Muscle of leg (tissue), 11 donors: ENCODE results near the gene LETM1. TPM values are rescaled to one million over a fixed set of nuclear protein-coding genes. Genes with fewer than 3 reads are reported as not detected.
"Not testable (repeated sequence)": the region's sequence is repeated elsewhere in the genome, so short reads cannot be mapped to it uniquely, and the experiment has no call there.

Experiments
- DNase-seq: peaks from one replicate; pipeline ENCODE4 v3.0.0; 2013
- H3K27ac ChIP-seq: one replicate; pipeline ENCODE4 v1.5.1; 2013; ENCODE audit warnings: mild to moderate bottlenecking, low read length, control low read depth
- H3K27me3 ChIP-seq: one replicate; pipeline ENCODE4 v1.6.1; 2013; ENCODE audit warnings: low read length; ENCODE audit not compliant: control insufficient read depth, insufficient read depth
- H3K36me3 ChIP-seq: one replicate; pipeline ENCODE4 v1.6.1; 2013; ENCODE audit warnings: low read length; ENCODE audit not compliant: control insufficient read depth, insufficient read depth
- H3K4me1 ChIP-seq: one replicate; pipeline ENCODE4 v1.6.1; 2013; ENCODE audit warnings: low read length; ENCODE audit not compliant: control insufficient read depth, insufficient read depth
- H3K4me3 ChIP-seq: one replicate; pipeline ENCODE4 v1.5.1; 2013; ENCODE audit warnings: low read length, control low read depth
- H3K9me3 ChIP-seq: replicated peaks from 2 replicates; pipeline ENCODE4 v1.6.1; 2013; ENCODE audit warnings: low read depth, low read length; ENCODE audit not compliant: control insufficient read depth
- WGBS: methylation state at CpG from one replicate; pipeline ENCODE4 v1.1.5; 2013; ENCODE audit warnings: missing lambda C conversion rate; ENCODE audit not compliant: insufficient coverage; 5-methylcytosine and 5-hydroxymethylcytosine counted together
- polyA plus RNA-seq, 8 donors: library from polyadenylated mRNA; unstranded; fragments of 120-200 nt; gene quantifications; one replicate each; pipeline versions ENCODE4 v1.2.1 to v1.2.3, GENCODE V29; 2013; ENCODE audit warnings: inconsistent platforms in 1 of 8, low replicate concordance in 1 of 8; ENCODE audit not compliant: insufficient read length in 8 of 8, insufficient read depth in 1 of 8
- total RNA-seq: library from RNA; stranded (reverse); fragments of 120-200 nt; gene quantifications from one replicate; pipeline ENCODE4 v1.2.4, GENCODE V29; 2013

Gene LETM1
- total and polyA plus RNA-seq, 9 donors, result 11.7 to 20.1 (median 15.7) TPM

DNA sequence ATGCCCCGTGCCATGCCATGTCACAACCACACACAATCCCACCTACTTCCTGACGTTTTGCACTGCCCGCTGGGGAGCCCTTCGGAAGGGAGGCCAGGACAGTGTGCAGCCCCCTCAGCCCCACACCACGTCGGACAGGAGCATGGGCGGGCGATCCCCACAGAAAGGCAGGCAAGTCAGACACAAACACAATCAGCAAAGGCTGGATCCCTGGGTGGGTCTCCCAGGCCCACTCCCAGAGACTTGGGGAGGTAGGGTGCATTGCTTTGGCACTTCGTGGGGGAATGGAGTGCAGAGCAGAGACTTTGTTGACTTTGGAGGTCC, 14.1 kb downstream of the LETM1 start:
- no peak overlapping the region for H3K27ac ChIP-seq
- no peak overlapping the region for H3K4me3 ChIP-seq
- H3K27me3 ChIP-seq, result no peaks in the 10 kb centered on the region
- no peak for DNase-seq
- 80% methylated on average over 4 of the region's 9 CpGs for WGBS
- peaks cover 75% of the 10 kb centered on the region for H3K36me3 ChIP-seq
- peaks cover 2% of the 10 kb centered on the region for H3K4me1 ChIP-seq
- no peaks in the 10 kb centered on the region for H3K9me3 ChIP-seq

DNA sequence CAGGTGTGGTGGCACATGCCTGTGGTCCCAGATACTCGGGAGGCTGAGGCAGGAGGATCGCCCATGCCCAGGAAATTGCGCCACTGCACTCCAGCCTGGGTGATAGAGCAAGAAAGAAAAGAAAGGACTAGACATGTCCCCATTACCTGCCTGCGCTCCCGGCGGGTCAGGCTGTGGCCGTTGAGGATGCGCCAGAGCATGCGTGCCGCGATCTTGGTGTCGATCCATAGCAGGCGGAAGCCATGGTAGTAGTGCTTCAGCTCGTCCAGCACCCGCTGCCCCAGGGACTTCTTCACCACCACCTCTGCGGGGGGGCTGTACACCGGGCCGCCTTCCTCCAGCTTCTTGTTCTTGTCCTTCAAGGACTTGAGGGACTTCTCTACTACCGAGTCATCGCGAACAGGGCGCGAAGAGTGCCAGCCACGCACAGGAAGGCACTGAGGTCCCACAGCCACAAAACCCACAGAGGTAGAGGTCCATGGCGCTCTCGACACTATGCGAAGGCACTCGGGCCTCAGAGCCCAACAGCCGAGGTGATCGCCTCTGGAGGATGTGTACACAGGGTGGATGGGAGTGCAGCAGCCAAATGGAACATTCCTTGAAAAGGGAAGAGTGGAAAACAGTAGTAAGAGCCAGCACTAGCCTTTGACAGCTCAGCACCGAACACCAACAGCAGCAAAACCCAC, 14.6 kb downstream of the LETM1 start:
- 93% methylated on average over 31 of the region's 31 CpGs for WGBS
- Histone ChIP-seq H3K9me3 (no peaks in the 10 kb centered on the region), H3K36me3 (peaks cover 80% of the 10 kb centered on the region), H3K27ac (no peak overlapping the region), H3K4me1 (peaks cover 2% of the 10 kb centered on the region), H3K4me3 (no peak overlapping the region), H3K27me3 (no peaks in the 10 kb centered on the region)
- DNase-seq, result peak; percentile 63

DNA sequence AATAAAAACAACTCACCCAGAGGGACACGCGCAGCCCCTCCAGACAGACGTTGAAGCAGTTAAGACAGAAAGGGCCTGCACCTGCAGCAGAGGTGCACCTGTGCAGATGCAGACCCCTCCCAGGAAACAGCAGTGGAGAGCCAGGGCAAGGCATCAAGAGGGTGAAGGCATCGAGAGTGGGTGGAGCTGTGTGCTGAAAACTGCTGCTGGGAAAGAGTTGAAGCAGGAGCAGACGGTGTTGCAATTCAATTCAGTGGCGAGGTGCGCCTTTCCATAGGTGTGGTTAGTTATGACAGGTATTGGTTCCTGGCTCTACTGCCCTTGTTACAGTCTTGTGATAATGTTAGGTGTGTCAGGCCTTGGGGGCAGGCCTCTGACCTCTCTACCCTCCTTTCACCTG, 16.7 kb downstream of the LETM1 start:
- WGBS, result 95% methylated on average over 4 of the region's 7 CpGs
- Histone ChIP-seq H3K27ac (no peak overlapping the region), H3K27me3 (no peaks in the 10 kb centered on the region), H3K9me3 (no peaks in the 10 kb centered on the region), H3K4me1 (peaks cover 2% of the 10 kb centered on the region), H3K4me3 (no peak overlapping the region), H3K36me3 (peaks cover 82% of the 10 kb centered on the region)
- no peak for DNase-seq

DNA sequence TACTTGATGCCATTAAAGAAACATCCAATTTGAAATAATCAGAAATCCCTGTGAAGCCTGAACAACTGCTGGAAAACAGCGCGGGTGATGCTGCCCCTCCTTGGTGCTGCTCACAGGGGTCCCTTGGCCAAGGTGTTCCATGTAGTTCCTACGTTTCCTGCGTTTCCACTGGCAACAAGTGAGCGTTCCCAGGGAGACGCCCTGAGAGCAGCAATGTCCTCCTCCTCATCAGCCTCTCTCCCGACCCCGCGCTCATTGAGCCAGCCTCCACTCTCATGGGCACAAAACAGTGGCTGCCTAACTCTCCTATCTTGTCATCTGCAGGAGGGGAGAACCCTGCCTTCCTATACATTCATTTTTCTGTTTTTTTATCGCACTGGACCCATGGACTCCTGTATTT, 18.9 kb downstream of the LETM1 start:
- H3K4me3 ChIP-seq, result no peak overlapping the region
- peaks cover 81% of the 10 kb centered on the region for H3K36me3 ChIP-seq
- H3K27ac ChIP-seq, result no peak overlapping the region
- H3K4me1 ChIP-seq, result no peaks in the 10 kb centered on the region
- WGBS, result 82% methylated on average over 9 of the region's 10 CpGs
- no peaks in the 10 kb centered on the region for H3K9me3 ChIP-seq
- no peaks in the 10 kb centered on the region for H3K27me3 ChIP-seq
- no peak for DNase-seq

DNA sequence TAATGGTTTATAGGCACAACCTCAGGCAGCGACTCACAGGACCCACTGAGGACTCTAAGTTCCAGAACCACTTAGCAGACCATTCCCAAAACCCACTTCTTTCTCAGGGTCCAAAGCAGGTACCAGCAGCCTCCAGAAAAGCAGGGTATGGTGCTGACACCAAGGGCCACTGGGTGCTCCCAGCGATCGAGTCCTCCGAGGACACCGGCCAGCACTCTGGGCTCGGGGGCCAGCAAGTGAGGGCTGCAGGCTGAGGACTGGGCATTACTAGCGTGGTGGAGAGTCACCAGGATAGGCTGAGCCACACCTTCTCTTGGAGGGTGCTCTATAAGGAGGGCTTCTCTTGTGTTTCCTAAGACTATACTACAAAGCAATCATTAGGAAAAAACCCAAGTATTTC, 19.3 kb downstream of the LETM1 start:
- Histone ChIP-seq H3K4me3 (no peak overlapping the region), H3K27ac (no peak overlapping the region), H3K36me3 (peaks cover 83% of the 10 kb centered on the region), H3K4me1 (no peaks in the 10 kb centered on the region), H3K9me3 (no peaks in the 10 kb centered on the region), H3K27me3 (no peaks in the 10 kb centered on the region)
- 93% methylated on average over 3 of the region's 7 CpGs for WGBS
- DNase-seq, result no peak

DNA sequence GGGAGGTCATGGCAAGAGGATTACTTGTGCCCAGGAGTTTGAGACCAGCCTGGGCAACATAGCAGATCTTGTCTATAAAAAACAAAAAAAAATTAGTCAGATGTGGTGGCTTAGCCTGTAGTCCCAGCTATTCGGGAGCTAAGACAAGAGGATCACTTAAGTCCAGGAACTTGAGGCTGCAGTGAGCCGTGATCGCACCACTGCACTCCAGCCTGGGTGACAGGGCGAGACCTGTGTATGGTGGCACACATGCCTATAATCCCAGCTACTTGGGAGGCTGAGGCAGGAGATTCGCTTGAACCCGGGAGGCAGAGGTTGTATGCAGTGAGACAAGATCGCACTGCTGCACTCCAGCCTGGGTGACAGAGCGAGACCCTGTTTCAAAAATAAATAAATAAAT, 20.1 kb downstream of the LETM1 start:
- H3K36me3 ChIP-seq, result peaks cover 83% of the 10 kb centered on the region
- not testable (repeated sequence) for DNase-seq, H3K4me1 ChIP-seq, H3K27ac ChIP-seq, H3K9me3 ChIP-seq, H3K4me3 ChIP-seq, H3K27me3 ChIP-seq
- 95% methylated on average over 4 of the region's 8 CpGs for WGBS

DNA sequence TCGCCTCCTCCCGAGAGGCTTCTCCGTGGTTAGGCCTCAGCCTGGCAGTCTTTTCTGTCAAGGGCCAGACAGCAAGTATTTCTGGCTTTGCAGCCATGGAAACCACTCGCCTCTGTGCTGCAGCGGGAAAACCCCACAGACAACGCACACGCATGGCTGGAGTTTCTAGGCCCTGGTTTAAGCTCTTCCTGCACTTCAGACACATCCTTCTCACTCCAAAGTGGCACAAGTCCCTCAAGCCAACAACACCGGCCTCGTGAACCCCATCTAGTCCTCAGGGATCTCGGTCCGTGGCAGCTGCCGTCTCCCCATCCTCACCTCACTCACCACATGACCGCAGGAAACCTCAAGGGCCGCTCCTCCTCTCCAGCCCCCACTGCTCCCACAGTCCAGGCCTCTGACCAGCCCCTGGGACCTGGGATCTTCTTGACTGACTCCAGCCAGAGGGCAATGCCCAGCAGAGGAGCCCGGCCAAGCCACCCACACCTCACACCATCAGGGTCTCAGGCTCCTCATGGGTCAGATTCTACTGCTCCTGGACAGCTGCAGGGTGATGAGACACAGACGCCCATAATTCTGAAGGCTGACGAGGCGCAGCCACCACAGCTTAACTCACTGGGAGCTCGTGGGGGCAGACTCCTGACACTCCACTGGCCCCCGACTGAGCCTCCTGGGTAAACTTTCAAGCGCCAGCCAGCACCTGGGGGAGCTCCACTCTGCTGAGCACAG, 21.7 kb downstream of the LETM1 start:
- WGBS, result 81% methylated on average over 20 of the region's 21 CpGs
- Histone ChIP-seq H3K9me3 (no peaks in the 10 kb centered on the region), H3K36me3 (peaks cover 84% of the 10 kb centered on the region), H3K4me3 (no peak overlapping the region), H3K27ac (no peak overlapping the region), H3K27me3 (no peaks in the 10 kb centered on the region), H3K4me1 (no peaks in the 10 kb centered on the region)
- DNase-seq, result no peak

DNA sequence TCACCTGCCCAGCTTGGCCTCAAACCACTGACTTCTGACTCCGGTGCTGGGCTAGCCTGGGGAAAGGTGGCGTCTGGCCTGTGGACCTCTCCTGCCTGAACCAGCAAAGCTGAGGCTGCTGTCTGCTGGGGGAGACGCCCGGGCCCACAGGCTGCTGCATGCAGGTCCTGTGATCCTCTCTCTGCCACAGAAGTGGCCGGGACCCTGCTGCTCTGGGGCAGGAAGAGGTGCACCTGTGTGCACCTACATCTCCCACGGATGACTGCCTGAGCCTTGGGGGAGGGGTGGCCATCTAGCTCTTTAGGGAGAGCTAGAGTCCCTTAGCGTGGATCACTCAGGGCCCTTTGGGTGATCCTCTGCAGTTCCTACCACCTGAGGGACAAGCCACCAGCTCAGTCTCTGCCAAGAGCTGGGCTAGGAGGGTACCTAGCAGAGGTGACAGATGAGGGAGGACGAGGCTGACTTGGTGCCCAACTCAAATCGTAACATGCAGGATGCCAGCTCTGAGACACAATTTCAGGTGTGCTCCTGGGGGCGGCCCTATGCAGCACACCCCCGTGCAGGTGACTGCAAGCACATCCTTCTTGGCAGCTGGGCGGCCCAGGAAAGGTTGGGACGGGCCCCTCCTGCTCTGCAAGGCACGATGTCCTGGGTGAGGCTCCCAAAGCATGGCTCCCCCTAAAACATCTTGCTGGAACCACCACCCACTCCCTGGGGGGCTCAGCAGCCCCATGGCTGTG, 22.5 kb downstream of the LETM1 start:
- WGBS, result 94% methylated on average over 12 of the region's 14 CpGs
- no peak overlapping the region for H3K27ac ChIP-seq
- DNase-seq, result no peak

DNA sequence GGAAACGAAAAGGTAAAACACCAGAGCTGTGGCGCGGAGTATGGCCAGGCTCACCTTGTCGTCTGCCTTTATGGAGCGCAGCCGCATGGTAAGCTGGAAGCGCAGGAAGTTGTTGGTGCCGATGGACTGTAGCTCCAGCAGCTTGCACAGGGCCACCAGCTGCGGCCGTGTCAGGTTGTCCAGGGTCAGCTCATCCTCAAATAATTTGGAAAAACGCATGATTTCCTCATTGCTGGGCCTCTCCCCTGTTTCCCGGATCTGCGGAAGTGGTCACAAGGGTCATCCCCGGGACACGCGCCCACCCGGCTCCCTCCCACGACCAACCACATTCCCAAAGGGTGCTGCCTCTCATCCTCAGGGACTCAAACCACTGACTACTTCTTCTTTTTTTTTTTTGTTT, 23.3 kb downstream of the LETM1 start:
- WGBS, result 92% methylated on average over 18 of the region's 18 CpGs
- no peaks in the 10 kb centered on the region for H3K27me3 ChIP-seq
- H3K36me3 ChIP-seq, result peaks cover 71% of the 10 kb centered on the region
- no peaks in the 10 kb centered on the region for H3K9me3 ChIP-seq
- DNase-seq, result no peak
- no peak overlapping the region for H3K4me3 ChIP-seq
- H3K27ac ChIP-seq, result no peak overlapping the region
- no peaks in the 10 kb centered on the region for H3K4me1 ChIP-seq

More for the DNA sequence above, 22.5 kb downstream of the LETM1 start:
- Histone ChIP-seq H3K27me3 (no peaks in the 10 kb centered on the region), H3K9me3 (no peaks in the 10 kb centered on the region), H3K36me3 (peaks cover 77% of the 10 kb centered on the region), H3K4me1 (no peaks in the 10 kb centered on the region), H3K4me3 (no peak overlapping the region)

DNA sequence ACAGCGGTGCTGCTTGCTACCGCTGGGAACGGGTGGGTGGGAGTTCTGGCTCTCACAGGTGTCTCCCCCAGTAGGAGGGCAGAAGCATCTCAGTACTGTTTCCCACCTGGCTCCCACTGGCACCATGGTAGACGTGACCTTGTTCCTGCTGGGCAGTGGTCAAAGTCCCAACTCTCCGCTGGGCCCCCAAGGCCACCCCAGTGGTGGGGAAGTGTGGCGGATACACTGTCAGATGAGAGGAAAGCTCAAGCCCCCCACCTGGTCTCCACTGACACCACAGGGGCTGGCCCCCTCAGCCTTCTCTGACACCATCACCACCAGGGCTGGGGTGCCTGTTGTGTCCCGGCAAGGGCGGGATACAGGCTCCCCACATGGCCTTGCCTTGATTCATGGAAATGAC, 24.6 kb downstream of the LETM1 start:
- H3K9me3 ChIP-seq, result no peaks in the 10 kb centered on the region
- WGBS, result 93% methylated on average over 4 of the region's 8 CpGs
- H3K4me3 ChIP-seq, result no peak overlapping the region
- peaks cover 68% of the 10 kb centered on the region for H3K36me3 ChIP-seq
- H3K27ac ChIP-seq, result no peak overlapping the region
- DNase-seq, result no peak
- H3K27me3 ChIP-seq, result no peaks in the 10 kb centered on the region
- H3K4me1 ChIP-seq, result no peaks in the 10 kb centered on the region
